ENCODE results near the gene ARFGEF3.
"Not testable (repeated sequence)": the region's sequence is repeated elsewhere in the genome, so short reads cannot be mapped to it uniquely, and the experiment has no call there.

ARFGEF3 gene

GRCh38 chr6:138310294-138310693, 148.6 kb downstream of the ARFGEF3 start:
- peak in 1 of 2 experiments; percentile 2 for DNase-seq

DNA sequence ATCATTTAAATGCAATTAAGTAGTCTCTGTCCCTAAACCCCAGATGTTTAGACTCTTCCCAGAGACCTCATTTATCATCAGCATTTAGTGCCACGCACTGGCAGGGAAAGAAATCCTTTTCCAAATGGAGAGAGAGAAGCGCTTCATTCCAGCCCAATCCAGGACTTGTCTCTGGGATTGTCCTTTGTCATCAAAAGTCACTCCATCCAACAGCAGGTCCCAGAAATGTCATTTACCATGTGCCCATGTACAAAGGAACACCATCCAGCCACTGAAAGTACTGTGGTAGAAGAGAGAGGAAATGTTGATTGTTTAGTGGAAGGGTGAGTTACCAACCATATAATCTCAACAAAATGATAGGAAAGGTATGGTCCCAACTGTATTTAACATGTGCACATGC, 149.1 kb downstream of the ARFGEF3 start:
- no peak for DNase-seq

GRCh38 chr6:138311268-138311667, 149.5 kb downstream of the ARFGEF3 start:
- DNase-seq: no peak

- no peak for DNase-seq
These were observed 157.1 kb downstream of the ARFGEF3 start for GRCh38 chr6:138318741-138319375.

- DNase-seq: no peak
These were observed 160.2 kb downstream of the ARFGEF3 start for GRCh38 chr6:138321934-138322333.

DNA sequence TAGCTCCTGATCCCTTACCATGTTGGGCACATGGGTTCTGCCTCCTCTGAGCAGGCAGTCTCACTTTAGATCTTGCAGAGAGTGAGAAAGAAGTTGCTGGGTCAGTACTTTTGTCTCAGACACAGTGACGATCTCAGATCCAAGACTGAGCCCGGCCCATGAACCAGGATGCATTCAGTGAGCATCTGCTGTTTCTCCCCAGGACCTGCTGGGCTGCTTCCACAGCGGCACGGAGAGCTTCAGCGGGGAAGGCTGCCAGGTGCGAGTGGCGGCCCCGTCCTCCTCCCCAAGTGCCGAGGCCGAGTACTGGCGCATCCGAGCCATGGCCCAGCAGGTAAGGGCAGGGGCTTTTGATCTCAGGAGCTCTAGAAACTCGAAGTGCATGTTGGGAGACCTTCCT, 162.1 kb downstream of the ARFGEF3 start:
- DNase-seq: no peak

DNA sequence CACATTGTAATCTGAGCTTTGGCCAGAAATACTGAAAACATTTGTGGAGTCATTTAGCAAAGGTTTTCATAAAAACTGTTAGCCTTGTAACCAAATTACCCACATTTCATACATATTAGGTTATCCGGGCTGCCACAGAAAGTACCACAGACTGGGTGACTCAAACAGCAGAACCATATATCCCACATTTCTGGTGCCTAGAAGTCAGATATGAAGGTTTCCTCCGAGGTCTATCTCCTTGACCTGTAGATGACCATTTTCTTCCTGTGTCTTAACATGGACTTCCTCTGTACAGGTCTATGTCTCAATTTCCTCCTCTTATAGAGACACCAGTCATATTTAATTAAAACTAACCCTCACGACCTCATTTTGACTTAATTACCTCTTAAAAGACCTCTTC, 166.5 kb downstream of the ARFGEF3 start:
- DNase-seq: no peak

- no peak for DNase-seq
These were observed 169.0 kb downstream of the ARFGEF3 start for GRCh38 chr6:138330763-138331162.

DNA sequence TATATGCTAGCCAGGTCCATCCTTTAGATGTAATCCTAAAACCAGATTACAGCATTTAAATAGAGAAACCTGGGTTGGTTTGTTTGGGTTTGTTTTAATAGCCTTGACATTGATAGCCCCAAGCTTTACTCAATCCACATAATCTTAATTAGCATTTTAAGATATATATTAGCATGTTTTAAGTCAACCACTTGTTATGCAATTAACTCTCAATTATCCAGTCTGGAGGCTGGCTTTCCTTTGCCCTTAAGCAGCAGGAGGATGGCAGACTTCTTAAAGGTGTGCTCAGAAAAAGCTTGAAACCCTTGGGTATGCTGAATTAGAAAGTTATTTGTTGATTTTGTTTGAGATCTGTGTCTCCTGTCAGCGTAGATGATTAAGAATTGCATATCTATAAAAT, 169.7 kb downstream of the ARFGEF3 start:
- DNase-seq: no peak

GRCh38 chr6:138331984-138332383, 170.2 kb downstream of the ARFGEF3 start:
- no peak for DNase-seq

- DNase-seq: peak; percentile 3 to 47
These were observed 172.3 kb downstream of the ARFGEF3 start for GRCh38 chr6:138334000-138334399.

- no peak for DNase-seq
These were observed 173.2 kb downstream of the ARFGEF3 start for GRCh38 chr6:138334963-138335362.

- no peak for DNase-seq
These were observed 174.5 kb downstream of the ARFGEF3 start for GRCh38 chr6:138336221-138336620.

- no peak for DNase-seq
These were observed 175.3 kb downstream of the ARFGEF3 start for GRCh38 chr6:138337076-138337475.

- no peak for DNase-seq
These were observed 177.3 kb downstream of the ARFGEF3 start for GRCh38 chr6:138339024-138339423.

GRCh38 chr6:138341176-138341575, 179.4 kb downstream of the ARFGEF3 start:
- DNase-seq: no peak

- no peak for DNase-seq
These were observed 181.4 kb downstream of the ARFGEF3 start for GRCh38 chr6:138343112-138343511.

DNA sequence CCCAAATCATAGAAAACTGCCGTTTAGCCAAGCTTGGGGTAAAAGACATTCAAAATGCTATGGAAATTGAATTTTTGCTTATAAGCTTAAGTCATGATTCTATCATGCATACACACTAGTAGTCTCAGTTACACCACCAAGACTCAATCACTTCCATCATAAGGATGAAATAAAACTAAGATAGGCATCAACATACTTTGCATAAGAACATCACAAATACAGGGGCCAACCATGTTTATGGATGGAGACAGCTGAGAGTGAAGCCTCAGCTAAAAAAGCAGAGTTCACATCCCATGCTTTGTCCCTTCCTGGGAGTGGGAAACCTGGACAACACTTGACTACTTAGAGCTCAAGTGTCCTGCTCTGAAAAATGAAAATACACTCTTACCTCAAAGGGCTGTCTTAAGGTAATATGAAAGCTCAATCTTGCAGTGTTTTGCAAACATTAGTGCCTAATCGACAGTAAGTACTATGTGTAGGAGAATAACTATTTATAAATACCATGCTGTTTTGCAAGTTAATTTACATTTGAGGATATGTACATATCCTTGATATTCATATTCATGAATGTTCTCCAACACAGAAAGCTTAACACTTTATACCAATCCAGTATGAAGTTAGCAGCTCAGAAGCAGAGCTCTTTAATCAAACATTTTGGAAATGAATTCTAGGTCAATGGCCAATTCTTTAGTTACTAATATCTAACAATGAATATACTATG, 184.0 kb downstream of the ARFGEF3 start:
- no peak for DNase-seq

DNA sequence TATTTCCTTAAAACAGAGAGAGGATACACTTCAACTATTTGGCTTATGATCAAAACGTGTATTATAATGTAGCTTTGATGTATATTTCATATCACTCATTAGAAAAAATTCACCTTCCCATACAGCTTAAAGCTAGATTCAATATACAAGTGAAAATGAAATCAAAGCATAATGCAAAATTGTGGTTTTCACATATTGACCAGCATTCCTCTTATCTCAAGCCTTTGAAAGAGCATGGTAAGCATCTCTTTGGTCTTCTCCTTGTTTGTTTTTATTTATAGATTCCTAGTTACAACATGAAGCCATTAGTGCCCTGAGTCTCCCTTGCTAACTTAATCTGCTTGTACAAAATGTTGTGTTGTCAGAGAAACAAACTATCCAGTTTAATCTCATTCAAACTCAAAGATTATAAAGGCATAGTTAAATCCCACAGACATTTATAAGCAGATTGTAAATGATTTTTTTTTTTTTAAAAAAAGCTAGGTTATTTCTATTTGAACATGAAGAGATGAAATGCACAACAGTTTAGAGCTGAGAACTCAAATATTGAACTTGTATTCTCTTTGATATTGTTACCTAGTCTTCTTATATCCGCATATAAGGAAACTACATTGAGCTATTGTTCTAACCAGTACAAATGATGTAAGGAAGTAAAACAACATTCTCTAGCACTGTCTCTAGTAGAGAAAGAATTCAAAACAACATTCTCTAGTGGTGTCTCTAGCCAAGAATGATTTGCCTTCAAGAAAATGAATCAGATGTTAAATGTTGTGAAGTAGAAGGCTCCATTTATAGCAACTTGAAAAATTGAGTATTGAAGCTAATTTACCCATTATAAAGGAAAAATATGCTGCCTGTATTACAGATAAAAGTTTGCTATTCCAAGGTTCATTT, 184.8 kb downstream of the ARFGEF3 start:
- no peak for DNase-seq

DNA sequence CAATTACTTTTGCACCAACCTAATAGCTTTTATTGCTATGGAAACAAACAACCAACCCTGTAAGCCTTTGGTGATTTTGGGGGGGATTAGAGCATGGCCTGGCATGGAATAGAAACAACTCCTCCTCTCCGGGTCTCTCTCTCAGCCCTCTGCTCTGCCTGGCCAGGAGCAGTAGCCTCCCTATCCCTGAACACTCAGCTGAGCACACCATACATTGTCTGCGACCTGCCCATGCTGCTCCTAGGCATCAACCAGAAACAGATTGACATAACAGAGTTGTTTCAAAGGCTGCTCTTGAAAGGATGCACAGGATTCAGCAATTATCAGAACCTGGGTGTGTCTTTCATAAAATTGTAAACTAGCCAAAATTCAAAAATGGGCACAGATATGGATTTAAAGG, 186.1 kb downstream of the ARFGEF3 start:
- DNase-seq: peak; percentile 9 to 37

- peak in 1 of 2 experiments; percentile 11 for DNase-seq
These were observed 188.2 kb downstream of the ARFGEF3 start for GRCh38 chr6:138349891-138350290.

- no peak for DNase-seq
These were observed 196.2 kb downstream of the ARFGEF3 start for GRCh38 chr6:138357928-138358327.

GRCh38 chr6:138368684-138369083, 206.9 kb downstream of the ARFGEF3 start:
- DNase-seq: not testable (repeated sequence)
